B cell (primary cell): Measurements from ENCODE around the gene LATS1. TPM values are rescaled to one million over a fixed set of nuclear protein-coding genes. Genes with fewer than 3 reads are reported as not detected.

ENCODE experiments used
- ATAC-seq: fragments of 200-7000 bp; cut with Tn5 transposase; one replicate; pipeline ENCODE4 v1.10.0; 2021; ENCODE audit warnings: low read depth, mild to moderate bottlenecking, moderate number of reproducible peaks, moderate library complexity
- CTCF ChIA-PET: fragments of 350-600 bp; sonication (Branson Sonifier 250); formaldehyde crosslinking; loops from one replicate; lab custom pipeline; 2021; ENCODE audit warnings: antibody characterized with exemption, inconsistent platforms; lab: Charles Lee
- POLR2A ChIA-PET: fragments of 350-600 bp; sonication (Branson Sonifier 250); formaldehyde crosslinking; loops from one replicate; lab custom pipeline; 2021; ENCODE audit warnings: antibody characterized with exemption; lab: Charles Lee
- DNase-seq: peaks from one replicate; pipeline ENCODE4 v3.0.0; 2013
- H2AFZ ChIP-seq: 2 replicates; pipeline ENCODE4 v1.6.1; 2012; ENCODE audit warnings: mild to moderate bottlenecking, low read depth, low read length; ENCODE audit not compliant: insufficient read depth, poor library complexity, severe bottlenecking
- H3K27ac ChIP-seq, 2 donors: 1 replicate in 1 of 2; 2 replicates in 1 of 2; pipeline ENCODE4 v1.5.1; 2012 to 2013; ENCODE audit warnings: low read length in 2 of 2, mild to moderate bottlenecking in 2 of 2, moderate library complexity in 1 of 2
- H3K27me3 ChIP-seq, 4 experiments: fragments of 200-600 bp in 1 of 4; sonication (generic) in 1 of 4; replicated peaks in 1 of 4; 1 replicate in 2 of 4; 2 replicates in 2 of 4; pipeline versions ENCODE4 v1.6.1 to v1.7.0; 2013 to 2016; ENCODE audit warnings: low read length in 3 of 4, mild to moderate bottlenecking in 2 of 4, mixed read lengths in 1 of 4, moderate library complexity in 1 of 4; ENCODE audit not compliant: insufficient read depth in 4 of 4, control insufficient read depth in 3 of 4; ENCODE audit errors: control extremely low read depth in 1 of 4
- H3K36me3 ChIP-seq, 2 experiments: replicated peaks in 1 of 2; 1 replicate in 1 of 2; 2 replicates in 1 of 2; pipeline versions ENCODE4 v1.6.1 to v1.7.1; 2013; ENCODE audit warnings: low read length in 1 of 2; ENCODE audit not compliant: insufficient read depth in 2 of 2, control insufficient read depth in 1 of 2; ENCODE audit errors: control extremely low read depth in 1 of 2, extremely low read depth in 1 of 2
- H3K4me1 ChIP-seq, 2 donors: fragments of 200-600 bp in 1 of 2; sonication (generic) in 1 of 2; 1 replicate in 1 of 2; 2 replicates in 1 of 2; pipeline versions ENCODE4 v1.5.1 to v1.6.1; 2013 to 2017; ENCODE audit warnings: low read length in 2 of 2; ENCODE audit not compliant: control insufficient read depth in 2 of 2, insufficient read depth in 2 of 2
- H3K4me2 ChIP-seq: replicated peaks from 2 replicates; pipeline ENCODE3; 2012; ENCODE audit warnings: mild to moderate bottlenecking, low read depth, low read length; ENCODE audit not compliant: poor library complexity, severe bottlenecking
- H3K4me3 ChIP-seq, 5 experiments: fragments of 200-600 bp in 1 of 5; sonication (generic) in 1 of 5; 1 replicate in 3 of 5; 2 replicates in 2 of 5; pipeline versions ENCODE4 v1.5.1 to v1.7.0; 2011 to 2016; ENCODE audit warnings: low read length in 4 of 5, mild to moderate bottlenecking in 4 of 5, low read depth in 2 of 5, control low read depth in 1 of 5, moderate library complexity in 1 of 5; ENCODE audit not compliant: insufficient read depth in 1 of 5; ENCODE audit errors: control extremely low read depth in 1 of 5, extremely low read depth in 1 of 5
- H3K79me2 ChIP-seq: fragments of 200-600 bp; sonication (generic); one replicate; pipeline ENCODE4 v1.6.0; 2016; ENCODE audit warnings: low read length; ENCODE audit not compliant: control insufficient read depth, insufficient read depth
- H3K9ac ChIP-seq: fragments of 200-600 bp; sonication (generic); 2 replicates; pipeline ENCODE4 v1.6.1; 2017; ENCODE audit warnings: mild to moderate bottlenecking, low read length, moderate library complexity
- H3K9me3 ChIP-seq, 3 donors: one replicate each; pipeline versions ENCODE4 v1.6.1 to v1.7.1; 2013; ENCODE audit warnings: low read length in 2 of 3; ENCODE audit not compliant: control insufficient read depth in 2 of 3, insufficient read depth in 1 of 3; ENCODE audit errors: control extremely low read depth in 1 of 3
- H4K20me1 ChIP-seq: 2 replicates; pipeline ENCODE4 v1.6.0; 2012; ENCODE audit warnings: mild to moderate bottlenecking, low read length; ENCODE audit not compliant: insufficient read depth, control insufficient read depth, poor library complexity, severe bottlenecking
- H3K27ac Mint-ChIP-seq: one replicate; pipeline ENCODE4 v1.8.0; 2021; ENCODE audit warnings: mixed read lengths
- H3K27me3 Mint-ChIP-seq: one replicate; pipeline ENCODE4 v1.8.0; 2021; ENCODE audit warnings: mixed read lengths
- H3K4me1 Mint-ChIP-seq: one replicate; pipeline ENCODE4 v1.8.0; 2021; ENCODE audit warnings: mixed read lengths
- H3K4me3 Mint-ChIP-seq: one replicate; pipeline ENCODE4 v1.8.0; 2021; ENCODE audit warnings: mixed read lengths
- H3K9me3 Mint-ChIP-seq: one replicate; pipeline ENCODE4 v1.8.0; 2022; ENCODE audit warnings: mixed read lengths; ENCODE audit not compliant: insufficient read depth
- CTCF ChIP-seq: fragments of 200-600 bp; IDR thresholded peaks from one replicate; pipeline ENCODE4 v1.8.0; 2022; ENCODE audit warnings: antibody characterized with exemption, mild to moderate bottlenecking
- EZH2 ChIP-seq: IDR thresholded peaks from 2 replicates; pipeline ENCODE4 v1.6.1; 2012; ENCODE audit warnings: borderline replicate concordance, low read depth, mild to moderate bottlenecking, moderate library complexity, low read length; ENCODE audit not compliant: insufficient read depth, poor library complexity, severe bottlenecking
- WGBS: methylation state at CpG from one replicate; pipeline ENCODE4 v1.1.5; 2013; ENCODE audit warnings: missing lambda C conversion rate; ENCODE audit not compliant: insufficient coverage; 5-methylcytosine and 5-hydroxymethylcytosine counted together
- intact Hi-C: fragments of 100-400 bp; cut with micrococcal nuclease; formaldehyde crosslinking; loops from one replicate; pipeline ENCODE4 v1.10.0; 2022
- polyA plus RNA-seq: library from polyadenylated mRNA; depleted of rRNA; stranded (reverse); fragments of >200 nt; gene quantifications from 2 replicates; pipeline ENCODE4 v1.2.3, GENCODE V29; 2012
- total RNA-seq, 2 donors: library from RNA; stranded (reverse); fragments of 120-200 nt in 1 of 2; gene quantifications; 1 replicate in 1 of 2; 2 replicates in 1 of 2; pipeline versions ENCODE4 v1.2.3 to v1.2.4, GENCODE V29; 2013 to 2022

The LATS1 gene
- total and polyA plus RNA-seq, 2 donors (not counting 1 experiment from before 2014, with no cell fraction given) = 11.6 to 48.0 TPM

GRCh38 chr6:149651056-149651455 lies 66.8 kb downstream of the LATS1 start:
- H3K27ac Mint-ChIP-seq = no peak overlapping the region
- no peaks in the 10 kb centered on the region for H4K20me1 ChIP-seq
- intact Hi-C loops = no loop called here
- ChIA-PET POLR2A (no interaction called here), CTCF (no interaction called here)
- DNase-seq (no peak), ATAC-seq (no peak)
- no peak overlapping the region for H3K4me2 ChIP-seq
- no peak overlapping the region for H3K9ac ChIP-seq
- H3K4me1 ChIP-seq = peaks cover 17 to 18% of the 10 kb centered on the region in 2 donors
- no peaks in the 10 kb centered on the region for H3K9me3 ChIP-seq
- no peaks in the 10 kb centered on the region for H3K36me3 ChIP-seq
- peaks cover 25% of the 10 kb centered on the region for H3K4me1 Mint-ChIP-seq
- H3K4me3 Mint-ChIP-seq = no peak overlapping the region
- no peak for TF ChIP-seq CTCF
- no peak for TF ChIP-seq EZH2
- no peaks in the 10 kb centered on the region for H3K9me3 Mint-ChIP-seq
- no peak overlapping the region for H3K4me3 ChIP-seq
- no peak overlapping the region for H2AFZ ChIP-seq
- H3K27me3 ChIP-seq = no peaks in the 10 kb centered on the region
- no peak overlapping the region for H3K27ac ChIP-seq
- peaks cover 36% of the 10 kb centered on the region for H3K79me2 ChIP-seq
- H3K27me3 Mint-ChIP-seq = no peaks in the 10 kb centered on the region

- H4K20me1 ChIP-seq = no peaks in the 10 kb centered on the region
- WGBS = 1% methylated on average over 53 of the region's 69 CpGs
- no peak for TF ChIP-seq CTCF
- TF ChIP-seq EZH2 = no peak
- ChIA-PET POLR2A (no interaction called here), CTCF (interaction anchor here (1.0 kb wide), 2 partner anchors 32 to 660 kb away, joined by 3 read pairs; no protein-coding TSS in a partner anchor)
- DNase-seq (peak; percentile 89), ATAC-seq (peak; percentile 94)
- H3K4me3 Mint-ChIP-seq = peak within 1 kb of the TSS; percentile 96
- H3K27me3 Mint-ChIP-seq = no peaks in the 10 kb centered on the region
- H3K79me2 ChIP-seq = peaks cover 61% of the 10 kb centered on the region
- H3K9me3 ChIP-seq = no peaks in the 10 kb centered on the region
- peak within 1 kb of the TSS; percentile 91 for H3K27ac Mint-ChIP-seq
- H3K9me3 Mint-ChIP-seq = no peaks in the 10 kb centered on the region
- peaks cover 37% of the 10 kb centered on the region for H3K4me1 Mint-ChIP-seq
- H3K4me1 ChIP-seq = peaks cover 17 to 18% of the 10 kb centered on the region in 2 donors
- H3K36me3 ChIP-seq = peaks cover 0 to 2% of the 10 kb centered on the region in 2 experiments
- H3K9ac ChIP-seq = peak within 1 kb of the TSS; percentile 91
- H3K27ac ChIP-seq = peak within 1 kb of the TSS; percentile 47 to 83
- peak within 1 kb of the TSS; percentile 70 to 93 (median 85) for H3K4me3 ChIP-seq
- H3K27me3 ChIP-seq = no peaks in the 10 kb centered on the region
- H2AFZ ChIP-seq = peak within 1 kb of the TSS; percentile 95
- peak within 1 kb of the TSS; percentile 93 for H3K4me2 ChIP-seq
- intact Hi-C loops = loop anchor here (1.0 kb wide), 3 partner anchors 83 to 102 kb away; partner anchors contain the start of genes NUP43 and PPIL4
Measured at GRCh38 chr6:149648148-149649145, 69.5 kb downstream of the LATS1 start, which contains the start of gene KATNA1. KATNA1 (minus strand) TSS chr6:149648714; CDS start chr6:149638547, 10,167 bp downstream.
